SU-DHL-6 (cell line): ENCODE measurements around the gene DMRT1.

Source experiments
- H2AFZ ChIP-seq: fragments of 200-600 bp; sonication (generic); 2 replicates; pipeline ENCODE4 v1.6.1; 2014; ENCODE audit warnings: low read depth, mild to moderate bottlenecking, moderate library complexity, mixed read lengths, antibody characterized with exemption, low read length; ENCODE audit not compliant: severe bottlenecking
- H3F3A ChIP-seq: fragments of 200-600 bp; shearing (Covaris generic); 2 replicates; pipeline ENCODE4 v1.6.0; 2016; ENCODE audit warnings: antibody characterized with exemption, mild to moderate bottlenecking; ENCODE audit not compliant: insufficient read depth
- H3K27ac ChIP-seq: fragments of 200-600 bp; sonication (generic); 2 replicates; pipeline ENCODE4 v1.5.1; 2016; ENCODE audit warnings: low read depth, mild to moderate bottlenecking, low read length, moderate library complexity, mixed read lengths
- H3K27me3 ChIP-seq: fragments of 200-600 bp; sonication (generic), shearing (Covaris generic); 2 replicates; pipeline ENCODE4 v1.6.0; 2014; ENCODE audit warnings: mild to moderate bottlenecking, low read length
- H3K36me3 ChIP-seq: fragments of 200-600 bp; sonication (generic); 2 replicates; pipeline ENCODE4 v1.6.1; 2014; ENCODE audit warnings: mild to moderate bottlenecking, low read length, mixed read lengths
- H3K4me2 ChIP-seq: fragments of 300-600, 200-600 bp; shearing (Covaris generic), sonication (generic); 2 replicates; pipeline ENCODE4 v1.6.0; 2014; ENCODE audit warnings: low read length, low read depth, mild to moderate bottlenecking; ENCODE audit not compliant: poor library complexity, severe bottlenecking
- H3K4me3 ChIP-seq: fragments of 200-600 bp; sonication (generic); 2 replicates; pipeline ENCODE4 v1.5.1; 2014; ENCODE audit warnings: antibody characterized with exemption, low read length, mild to moderate bottlenecking, mixed read lengths; ENCODE audit not compliant: insufficient read depth, poor library complexity, severe bottlenecking
- H3K79me2 ChIP-seq: fragments of 200-600 bp; sonication (generic); 2 replicates; pipeline ENCODE4 v1.6.1; 2014; ENCODE audit warnings: mild to moderate bottlenecking, low read length, moderate library complexity; ENCODE audit not compliant: insufficient read depth
- H3K9ac ChIP-seq: fragments of 200-600 bp; sonication (generic); 2 replicates; pipeline ENCODE4 v1.7.0; 2014; ENCODE audit warnings: mild to moderate bottlenecking, low read length
- H3K9me2 ChIP-seq: fragments of 200-600 bp; sonication (generic); replicated peaks from 2 replicates; pipeline ENCODE4 v1.6.1; 2014; ENCODE audit warnings: low read length; ENCODE audit not compliant: insufficient read depth
- H3K9me3 ChIP-seq: fragments of 200-600 bp; sonication (generic); 2 replicates; pipeline ENCODE4 v1.6.1; 2014; ENCODE audit warnings: low read length, mixed read lengths; ENCODE audit not compliant: insufficient read depth
- H4K20me1 ChIP-seq: fragments of 200-600 bp; sonication (generic); 2 replicates; pipeline ENCODE4 v1.6.1; 2014; ENCODE audit warnings: low read depth, mild to moderate bottlenecking, antibody characterized with exemption, low read length, moderate library complexity, mixed read lengths
- EZH2phosphoT487 ChIP-seq: fragments of 200-600 bp; sonication (generic), shearing (Covaris generic); conservative IDR thresholded peaks from 2 replicates; pipeline ENCODE4 v1.6.1; 2018; ENCODE audit warnings: mild to moderate bottlenecking, antibody characterized with exemption, low read length, moderate library complexity, mixed read lengths
- TF ChIP-seq, protein P1 (sequence below): fragments of 200-600 bp; sonication (generic); IDR thresholded peaks from one replicate; pipeline ENCODE4 v1.5.1; 2017; ENCODE audit warnings: antibody characterized with exemption, mild to moderate bottlenecking, low read length, moderate library complexity; ENCODE audit not compliant: insufficient read depth, poor library complexity, severe bottlenecking

The DMRT1 gene

DNA sequence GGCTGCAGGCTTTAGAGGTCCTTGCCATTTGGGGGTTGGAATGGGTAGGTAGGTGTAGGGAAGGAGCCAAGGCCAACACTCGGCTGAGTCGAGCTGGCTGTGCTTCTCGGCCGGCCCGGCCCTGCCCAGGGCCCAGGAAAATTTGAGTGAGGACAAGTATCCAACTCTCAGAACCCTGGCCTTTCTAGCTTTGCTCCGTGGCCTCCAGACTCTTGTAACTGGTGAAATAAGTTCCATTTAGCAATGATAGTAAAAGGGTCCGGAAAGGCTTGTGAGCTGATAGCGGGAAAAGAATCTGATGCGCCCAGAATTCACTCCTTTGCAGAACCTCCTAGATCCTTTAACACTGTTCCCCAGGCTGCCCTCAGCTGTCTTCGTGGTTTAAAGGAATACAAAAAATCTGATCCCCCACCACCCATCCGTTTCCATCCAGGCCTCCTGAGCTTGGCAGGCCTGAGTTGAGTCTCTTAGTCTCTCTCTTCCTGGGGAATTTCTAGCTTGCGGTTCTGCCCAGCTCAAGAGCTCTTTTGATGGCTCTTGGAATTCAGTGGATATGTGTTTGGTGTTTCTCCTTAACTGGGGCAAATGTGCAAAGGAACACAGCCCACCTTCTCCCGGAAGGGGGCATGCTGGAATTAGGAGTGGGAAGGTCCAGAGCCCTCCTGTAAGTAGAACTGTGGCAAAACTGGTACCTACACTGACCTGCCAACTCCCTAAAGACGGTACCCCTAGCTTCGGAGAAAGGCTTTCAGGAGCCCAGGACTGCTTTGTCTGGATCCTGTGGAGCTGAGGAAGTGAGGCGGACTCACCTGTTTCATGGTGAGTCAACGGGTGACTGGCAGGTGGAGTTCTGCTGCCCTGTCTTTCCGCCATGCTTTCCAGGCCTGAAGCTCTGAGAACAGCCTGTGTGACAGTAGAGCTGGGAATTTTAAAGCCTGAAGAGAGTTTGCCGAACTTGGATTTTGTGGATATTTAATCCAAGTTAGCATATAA is 136.6 kb downstream of the DMRT1 start:
- no peaks in the 10 kb centered on the region for H3K9me3 ChIP-seq
- H4K20me1 ChIP-seq: no peaks in the 10 kb centered on the region
- H3K27ac ChIP-seq: no peak overlapping the region
- H3K9ac ChIP-seq: no peak overlapping the region
- H3K79me2 ChIP-seq: no peaks in the 10 kb centered on the region
- H3K9me2 ChIP-seq: no peaks in the 10 kb centered on the region
- no peak overlapping the region for H2AFZ ChIP-seq
- H3K4me2 ChIP-seq: no peak overlapping the region
- TF ChIP-seq EZH2phosphoT487: no peak
- TF ChIP-seq, protein P1, sequence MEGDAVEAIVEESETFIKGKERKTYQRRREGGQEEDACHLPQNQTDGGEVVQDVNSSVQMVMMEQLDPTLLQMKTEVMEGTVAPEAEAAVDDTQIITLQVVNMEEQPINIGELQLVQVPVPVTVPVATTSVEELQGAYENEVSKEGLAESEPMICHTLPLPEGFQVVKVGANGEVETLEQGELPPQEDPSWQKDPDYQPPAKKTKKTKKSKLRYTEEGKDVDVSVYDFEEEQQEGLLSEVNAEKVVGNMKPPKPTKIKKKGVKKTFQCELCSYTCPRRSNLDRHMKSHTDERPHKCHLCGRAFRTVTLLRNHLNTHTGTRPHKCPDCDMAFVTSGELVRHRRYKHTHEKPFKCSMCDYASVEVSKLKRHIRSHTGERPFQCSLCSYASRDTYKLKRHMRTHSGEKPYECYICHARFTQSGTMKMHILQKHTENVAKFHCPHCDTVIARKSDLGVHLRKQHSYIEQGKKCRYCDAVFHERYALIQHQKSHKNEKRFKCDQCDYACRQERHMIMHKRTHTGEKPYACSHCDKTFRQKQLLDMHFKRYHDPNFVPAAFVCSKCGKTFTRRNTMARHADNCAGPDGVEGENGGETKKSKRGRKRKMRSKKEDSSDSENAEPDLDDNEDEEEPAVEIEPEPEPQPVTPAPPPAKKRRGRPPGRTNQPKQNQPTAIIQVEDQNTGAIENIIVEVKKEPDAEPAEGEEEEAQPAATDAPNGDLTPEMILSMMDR: no peak
- no peak overlapping the region for H3K4me3 ChIP-seq
- no peaks in the 10 kb centered on the region for H3K36me3 ChIP-seq
- H3F3A ChIP-seq: no peaks in the 10 kb centered on the region
- no peaks in the 10 kb centered on the region for H3K27me3 ChIP-seq

DNA sequence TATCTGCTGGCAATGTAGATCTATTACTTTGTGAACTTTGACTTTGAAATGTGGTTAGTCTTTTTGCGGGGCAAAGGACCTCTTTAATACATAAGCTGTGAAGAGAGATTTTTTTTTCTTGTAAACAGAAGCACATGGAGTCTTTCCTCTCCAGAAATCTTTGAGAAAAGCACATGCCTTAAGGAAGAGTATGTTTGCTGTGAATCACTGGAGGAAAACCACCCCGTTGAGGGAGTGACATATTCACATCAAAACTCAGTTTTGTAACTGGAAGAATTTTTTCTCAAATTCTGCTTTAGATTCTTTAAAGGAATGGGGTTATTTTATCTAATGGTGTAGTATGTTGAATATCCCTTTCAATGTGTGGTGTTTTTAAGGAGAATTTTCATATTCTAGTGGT is 138.5 kb downstream of the DMRT1 start:
- no peak overlapping the region for H3K4me2 ChIP-seq
- no peaks in the 10 kb centered on the region for H4K20me1 ChIP-seq
- H2AFZ ChIP-seq: no peak overlapping the region
- no peaks in the 10 kb centered on the region for H3K36me3 ChIP-seq
- H3K27me3 ChIP-seq: no peaks in the 10 kb centered on the region; the same call in 1 of the 2 replicates
- no peaks in the 10 kb centered on the region for H3K9me3 ChIP-seq
- TF ChIP-seq EZH2phosphoT487: no peak
- TF ChIP-seq, protein P1: no peak
- H3K79me2 ChIP-seq: no peaks in the 10 kb centered on the region
- H3K9ac ChIP-seq: no peak overlapping the region
- no peaks in the 10 kb centered on the region for H3F3A ChIP-seq
- no peak overlapping the region for H3K27ac ChIP-seq
- H3K4me3 ChIP-seq: no peak overlapping the region
- no peaks in the 10 kb centered on the region for H3K9me2 ChIP-seq

DNA sequence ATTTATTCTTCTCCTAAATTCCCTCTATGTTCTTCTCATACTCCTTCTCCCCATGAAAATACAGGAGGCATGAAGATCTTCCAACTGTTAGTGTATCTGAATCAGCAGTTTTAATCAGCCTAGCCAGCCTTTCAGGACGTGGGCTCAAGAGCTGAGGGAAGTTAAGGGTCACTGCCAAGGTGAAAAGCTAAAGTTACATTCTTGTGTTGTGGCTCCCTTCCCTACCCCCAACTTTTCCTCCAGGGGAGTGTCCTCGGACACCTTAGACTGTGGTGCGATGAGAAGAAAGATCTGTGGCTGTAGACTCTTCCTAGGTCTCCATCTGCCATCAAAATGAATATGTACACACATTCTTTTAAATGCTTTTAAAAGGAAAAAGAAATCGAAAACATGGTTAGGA is 139.1 kb downstream of the DMRT1 start:
- Histone ChIP-seq H3K27me3 (no peaks in the 10 kb centered on the region; the same call in 1 of the 2 replicates), H4K20me1 (no peaks in the 10 kb centered on the region), H3K27ac (no peak overlapping the region), H3K4me3 (no peak overlapping the region), H3F3A (no peaks in the 10 kb centered on the region), H3K36me3 (no peaks in the 10 kb centered on the region), H3K9me2 (no peaks in the 10 kb centered on the region), H2AFZ (no peak overlapping the region), H3K9ac (no peak overlapping the region), H3K4me2 (no peak overlapping the region), H3K79me2 (no peaks in the 10 kb centered on the region), H3K9me3 (no peaks in the 10 kb centered on the region)
- TF ChIP-seq, protein P1: no peak
- no peak for TF ChIP-seq EZH2phosphoT487
